HG03565 (cell line): ENCODE measurements around the gene TRAF4.
A peak's percentile ranks its signal among the peaks of the same experiment; 100 is the strongest.

Source experiments
- ATAC-seq: cut with Tn5 transposase; IDR thresholded peaks from one replicate; pipeline ENCODE4 v1.9.1; 2021; ENCODE audit warnings: mild to moderate bottlenecking, moderate library complexity; ENCODE audit not compliant: unreplicated experiment

TRAF4 gene

DNA sequence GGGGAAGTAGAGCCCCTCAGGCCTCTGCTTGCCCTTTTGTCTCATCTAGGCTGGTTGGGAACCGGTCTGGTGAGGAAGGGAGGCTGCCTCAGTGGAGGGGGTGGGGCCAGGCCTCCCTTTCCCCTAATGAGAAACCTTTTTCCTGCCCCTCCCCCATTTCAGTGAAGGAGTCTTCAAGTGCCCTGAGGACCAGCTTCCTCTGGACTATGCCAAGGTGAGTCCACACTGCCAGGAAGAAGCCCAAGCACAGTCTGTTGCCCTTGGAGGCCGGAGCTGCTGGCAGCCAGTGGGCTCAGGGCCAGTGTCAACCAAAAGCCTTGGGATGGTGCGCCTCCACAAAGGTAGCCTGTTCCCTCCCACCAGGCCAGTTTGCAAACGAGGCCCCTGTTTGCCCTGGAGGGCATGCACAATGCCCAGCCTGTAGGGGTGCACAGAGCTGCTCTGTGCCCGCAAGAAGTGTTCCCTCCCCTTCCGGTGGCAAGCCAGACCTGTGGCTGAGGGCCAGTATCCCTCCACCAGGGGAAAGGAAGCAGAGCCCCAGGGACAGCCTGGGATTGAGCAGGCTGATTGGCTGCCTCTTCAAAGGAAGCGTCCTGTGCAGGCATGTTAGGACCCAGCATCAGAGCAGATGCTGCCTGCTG, 3.4 kb downstream of the TRAF4 start:
- ATAC-seq = no peak

- no peak for ATAC-seq
Measured at GRCh38 chr17:28747801-28748750, 4.3 kb downstream of the TRAF4 start.

GRCh38 chr17:28748852-28749515, 5.2 kb downstream of the TRAF4 start:
- no peak for ATAC-seq

DNA sequence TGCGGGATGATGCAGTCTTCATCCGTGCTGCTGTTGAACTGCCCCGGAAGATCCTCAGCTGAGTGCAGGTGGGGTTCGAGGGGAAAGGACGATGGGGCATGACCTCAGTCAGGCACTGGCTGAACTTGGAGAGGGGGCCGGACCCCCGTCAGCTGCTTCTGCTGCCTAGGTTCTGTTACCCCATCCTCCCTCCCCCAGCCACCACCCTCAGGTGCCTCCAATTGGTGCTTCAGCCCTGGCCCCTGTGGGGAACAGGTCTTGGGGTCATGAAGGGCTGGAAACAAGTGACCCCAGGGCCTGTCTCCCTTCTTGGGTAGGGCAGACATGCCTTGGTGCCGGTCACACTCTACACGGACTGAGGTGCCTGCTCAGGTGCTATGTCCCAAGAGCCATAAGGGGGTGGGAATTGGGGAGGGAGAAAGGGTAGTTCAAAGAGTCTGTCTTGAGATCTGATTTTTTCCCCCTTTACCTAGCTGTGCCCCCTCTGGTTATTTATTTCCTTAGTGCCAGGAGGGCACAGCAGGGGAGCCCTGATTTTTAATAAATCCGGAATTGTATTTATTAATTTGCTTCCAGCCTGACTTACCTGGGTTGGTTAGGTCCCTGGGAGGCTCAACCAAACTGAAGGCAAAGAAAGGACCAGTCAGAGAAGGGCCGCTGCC, 5.8 kb downstream of the TRAF4 start:
- no peak for ATAC-seq

- peak; percentile 72 for ATAC-seq
Measured at GRCh38 chr17:28750178-28751047, 6.6 kb downstream of the TRAF4 start.

DNA sequence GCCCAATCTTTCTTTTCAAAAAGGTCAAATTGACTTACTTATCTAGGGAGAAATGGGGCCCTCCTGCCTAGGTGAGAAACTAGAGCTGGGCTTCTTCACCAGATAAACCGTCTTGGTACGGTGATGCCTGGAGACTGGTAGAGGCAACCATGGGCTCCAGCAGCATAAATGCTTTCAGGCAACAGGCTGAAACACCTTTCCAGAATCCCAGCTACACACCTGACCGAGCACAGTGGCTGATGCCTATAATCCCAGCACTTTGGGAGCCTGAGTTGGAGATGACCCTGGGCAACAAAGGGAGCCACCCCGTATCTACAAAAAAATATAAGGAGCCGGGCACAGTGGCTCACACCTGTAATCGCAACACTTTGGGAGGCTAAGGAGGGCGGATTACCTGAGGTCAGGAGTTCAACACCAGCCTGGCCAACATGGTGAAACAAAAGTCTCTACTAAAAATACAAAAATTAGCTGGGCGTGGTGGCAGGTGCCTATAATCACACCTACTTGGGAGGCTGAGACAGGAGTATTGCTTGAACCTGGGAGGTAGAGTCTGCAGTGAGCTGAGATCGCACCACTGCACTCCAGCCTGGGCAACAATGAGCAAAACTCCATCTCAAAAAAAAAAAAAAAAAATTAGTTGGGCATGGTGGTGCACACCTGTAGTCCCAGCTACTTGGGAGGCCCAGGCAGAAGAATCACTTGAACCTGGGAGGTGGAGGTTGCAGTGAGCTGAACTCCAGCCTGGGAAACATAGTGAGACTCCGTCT, 8.0 kb downstream of the TRAF4 start:
- ATAC-seq = no peak

DNA sequence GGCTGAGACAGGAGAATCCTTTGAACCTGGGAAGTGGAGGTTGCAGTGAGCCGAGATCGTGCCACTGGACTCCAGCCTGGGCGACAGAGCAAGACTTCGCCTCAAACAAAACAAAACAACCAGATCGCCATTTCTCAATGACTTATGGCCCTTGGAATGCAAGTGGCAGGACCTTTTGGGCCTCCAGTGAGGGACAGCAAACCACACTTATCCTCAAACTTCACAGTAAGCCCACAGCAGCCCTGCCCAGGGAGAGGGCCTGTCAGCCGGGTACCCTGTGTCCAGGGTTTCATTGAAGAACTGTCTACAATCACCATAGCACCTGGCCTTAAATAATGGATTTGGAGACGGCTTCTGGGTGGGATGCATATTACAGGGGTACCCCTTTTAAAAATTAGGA, 11.7 kb downstream of the TRAF4 start:
- no peak for ATAC-seq

DNA sequence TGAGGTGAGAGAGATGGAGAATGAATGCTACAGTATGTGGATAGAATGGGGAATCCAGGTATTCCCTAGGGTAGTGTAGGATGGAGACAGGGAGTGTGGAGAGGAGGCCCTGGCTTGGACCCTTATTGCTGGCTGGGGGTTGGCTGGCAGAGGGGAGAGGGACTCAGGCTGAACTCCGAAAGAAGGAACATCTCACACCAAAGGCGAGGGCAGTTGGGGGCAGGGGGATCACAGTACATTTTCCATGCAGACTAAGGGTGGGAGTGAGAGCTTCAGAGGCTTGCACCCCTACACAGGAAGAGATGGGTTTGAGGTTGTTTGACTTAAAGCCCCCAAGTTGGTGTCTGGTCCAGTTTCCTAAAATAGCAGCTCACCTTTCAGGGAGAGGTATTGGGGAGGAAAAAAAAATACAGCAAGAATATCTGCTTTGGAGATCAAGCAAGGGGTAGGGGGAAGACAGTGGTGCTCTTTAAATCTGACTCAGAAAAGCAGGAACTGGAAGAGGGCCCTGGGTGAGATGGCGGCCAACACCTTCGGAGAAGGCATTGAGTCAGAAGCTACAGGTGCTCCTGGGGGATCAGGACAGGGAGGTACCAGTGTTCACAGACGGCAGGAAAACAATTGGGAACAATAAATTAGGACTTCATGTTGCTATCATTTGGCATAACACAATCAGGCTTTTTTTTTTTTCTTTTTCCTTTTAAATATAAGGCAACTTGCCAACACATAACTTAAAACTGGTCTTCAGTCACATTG, 12.4 kb downstream of the TRAF4 start:
- ATAC-seq = no peak

GRCh38 chr17:28758411-28759121, 14.8 kb downstream of the TRAF4 start:
- no peak for ATAC-seq

DNA sequence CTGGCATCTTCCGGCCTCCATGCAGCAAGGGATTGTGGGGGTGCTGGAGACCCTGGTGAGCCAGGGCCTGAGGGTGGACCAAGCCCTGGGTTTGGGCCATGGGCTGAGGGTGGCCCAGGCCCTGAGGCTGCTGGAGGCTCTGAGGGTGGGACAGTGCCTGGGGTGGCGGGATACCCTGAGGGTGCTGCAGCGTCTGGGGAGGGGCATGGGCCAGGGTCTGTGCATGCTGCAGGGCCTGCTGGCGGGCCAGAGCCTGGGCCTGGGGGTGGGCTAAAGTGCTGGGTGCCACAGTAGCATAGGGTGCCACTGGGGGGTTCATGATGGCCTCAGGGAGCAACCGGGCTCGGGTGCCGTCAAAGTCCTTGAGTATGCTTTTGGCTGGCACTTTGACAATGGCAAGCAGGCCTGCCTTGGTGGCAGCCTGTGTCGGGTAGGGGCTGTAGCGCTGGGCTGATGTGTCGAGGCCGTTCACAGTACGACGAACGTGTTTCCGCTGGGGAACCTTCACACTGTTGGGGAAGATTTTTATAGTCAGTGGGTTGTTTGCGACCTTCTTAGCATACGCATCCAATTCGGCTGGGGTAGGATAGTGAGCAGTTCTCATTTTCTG, 15.6 kb downstream of the TRAF4 start:
- no peak for ATAC-seq

DNA sequence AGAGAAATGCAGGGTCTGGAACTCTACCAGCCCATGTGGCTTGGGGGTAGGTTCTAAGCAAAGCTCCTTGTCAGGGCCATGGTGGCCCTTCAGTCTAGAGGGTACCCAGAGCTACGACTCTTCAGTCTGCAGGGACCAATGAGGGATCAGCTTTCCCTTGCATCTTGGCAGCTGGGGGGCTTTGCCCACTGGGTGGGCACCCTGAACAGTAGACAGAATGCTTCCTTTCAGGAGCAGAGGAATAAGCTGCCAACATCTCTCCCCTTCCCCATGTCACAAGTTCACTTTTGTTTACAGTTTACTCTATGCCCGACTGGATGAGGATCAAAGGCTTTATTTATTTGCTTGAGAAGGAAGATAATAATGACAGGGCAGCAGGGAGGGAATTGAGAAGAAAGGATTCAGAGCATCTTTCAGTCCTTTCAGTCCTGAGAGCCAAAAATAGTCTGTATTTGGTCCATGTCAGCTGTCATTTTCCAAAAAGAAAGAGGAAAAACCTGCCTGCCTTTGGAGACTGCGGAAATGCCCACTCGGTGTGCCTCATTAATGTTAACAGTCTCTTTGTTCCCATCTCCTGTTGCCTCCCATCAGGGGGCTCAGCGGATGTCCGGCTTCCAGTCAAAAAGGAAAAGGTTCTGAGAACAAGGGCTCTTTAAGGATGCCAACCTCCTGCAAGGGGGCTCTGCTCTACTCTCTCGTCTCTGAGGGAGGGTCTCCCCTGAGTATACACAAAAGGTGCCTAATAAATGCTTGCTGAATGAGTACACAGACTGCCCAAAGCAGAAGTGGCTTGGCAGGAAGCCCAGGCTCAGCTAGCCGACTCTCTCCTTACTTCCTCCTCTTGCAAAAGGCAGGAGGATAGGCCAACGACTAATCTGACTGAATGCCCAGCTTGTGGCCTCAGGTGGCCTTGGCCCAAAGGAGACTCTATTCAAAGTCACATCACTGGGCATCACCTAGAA, 17.1 kb downstream of the TRAF4 start:
- no peak for ATAC-seq

GRCh38 chr17:28763137-28763799, 19.5 kb downstream of the TRAF4 start:
- ATAC-seq = no peak

DNA sequence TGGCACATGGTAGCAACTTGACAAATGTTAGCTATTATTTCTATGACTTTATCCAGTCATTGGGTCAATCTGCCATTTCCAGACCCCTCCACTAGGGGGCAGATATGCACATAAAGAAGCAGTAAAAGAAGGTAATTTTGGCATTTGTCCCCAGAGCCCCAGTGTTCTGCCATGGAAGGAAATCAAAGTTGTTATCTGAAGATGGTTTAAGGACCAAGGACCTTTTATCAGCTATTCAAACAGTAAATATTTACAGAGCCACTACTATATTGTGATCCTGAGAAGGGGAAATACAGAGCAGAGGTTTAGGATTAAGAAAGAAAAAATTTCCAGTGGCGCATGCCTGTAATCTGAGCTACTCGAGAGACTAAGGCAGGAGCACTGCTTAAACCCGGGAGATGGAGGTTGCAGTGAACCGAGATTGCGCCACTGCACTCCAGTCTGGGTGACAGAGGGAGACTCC, 20.0 kb downstream of the TRAF4 start:
- no peak for ATAC-seq

- ATAC-seq = no peak
Measured at GRCh38 chr17:28765038-28765437, 21.2 kb downstream of the TRAF4 start.

GRCh38 chr17:28773736-28774135, 29.9 kb downstream of the TRAF4 start:
- no peak for ATAC-seq

GRCh38 chr17:28774206-28774605, 30.4 kb downstream of the TRAF4 start:
- no peak for ATAC-seq
